HCT116 (cell line): ENCODE results near the gene ATXN2.

ENCODE experiments used
- CBX3 ChIP-seq: IDR thresholded peaks from 2 replicates; pipeline ENCODE4 v1.6.1; 2012; ENCODE audit warnings: low read depth
- CEBPB ChIP-seq: IDR thresholded peaks from 2 replicates; pipeline ENCODE4 v1.6.1; 2012; ENCODE audit warnings: low read depth
- EGR1 ChIP-seq: IDR thresholded peaks from 2 replicates; pipeline ENCODE4 v1.6.1; 2012; ENCODE audit warnings: low read depth
- EZH2 ChIP-seq: fragments of 200-600 bp; sonication (generic); IDR thresholded peaks from 2 replicates; pipeline ENCODE4 v1.6.1; 2017; ENCODE audit warnings: antibody characterized with exemption, mixed run types
- EZH2phosphoT487 ChIP-seq: fragments of 200-600 bp; IDR thresholded peaks from 2 replicates; pipeline ENCODE4 v1.6.1; 2018; ENCODE audit warnings: antibody characterized with exemption, borderline replicate concordance
- POLR2A ChIP-seq: IDR thresholded peaks from 2 replicates; pipeline ENCODE4 v1.7.0; 2011; ENCODE audit warnings: borderline replicate concordance; ENCODE audit not compliant: insufficient read depth, insufficient read length; ENCODE audit errors: extremely low read depth
- POLR2AphosphoS5 ChIP-seq: IDR thresholded peaks from 2 replicates; pipeline ENCODE4 v1.6.1; 2011; ENCODE audit warnings: mild to moderate bottlenecking, low read depth, low read length, moderate library complexity
- SIN3A ChIP-seq: IDR thresholded peaks from 2 replicates; pipeline ENCODE4 v1.6.1; 2012; ENCODE audit warnings: low read depth
- SP1 ChIP-seq: IDR thresholded peaks from 2 replicates; pipeline ENCODE4 v1.6.1; 2012; ENCODE audit warnings: low read depth
- SRF ChIP-seq: IDR thresholded peaks from 2 replicates; pipeline ENCODE4 v1.6.1; 2012; ENCODE audit warnings: low read depth
- TF ChIP-seq, protein P1 (sequence below), 3 experiments: fragments of 200-600 bp in 1 of 3; sonication (generic) in 1 of 3; IDR thresholded peaks in 2 of 3; conservative IDR thresholded peaks in 1 of 3; 2 replicates each; pipeline ENCODE4 v1.5.1; 2012 to 2017; ENCODE audit warnings: low read depth in 2 of 3, low read length in 2 of 3, antibody characterized with exemption in 1 of 3, borderline replicate concordance in 1 of 3, control low read depth in 1 of 3, mild to moderate bottlenecking in 1 of 3, mixed read lengths in 1 of 3, mixed run types in 1 of 3, moderate library complexity in 1 of 3; ENCODE audit not compliant: insufficient read depth in 1 of 3
- TF ChIP-seq, protein P2 (sequence below): IDR thresholded peaks from 2 replicates; pipeline ENCODE4 v1.6.1; 2012
- TF ChIP-seq, protein P3 (sequence below): IDR thresholded peaks from 2 replicates; pipeline ENCODE4 v1.6.1; 2012; ENCODE audit warnings: low read depth

DNA sequence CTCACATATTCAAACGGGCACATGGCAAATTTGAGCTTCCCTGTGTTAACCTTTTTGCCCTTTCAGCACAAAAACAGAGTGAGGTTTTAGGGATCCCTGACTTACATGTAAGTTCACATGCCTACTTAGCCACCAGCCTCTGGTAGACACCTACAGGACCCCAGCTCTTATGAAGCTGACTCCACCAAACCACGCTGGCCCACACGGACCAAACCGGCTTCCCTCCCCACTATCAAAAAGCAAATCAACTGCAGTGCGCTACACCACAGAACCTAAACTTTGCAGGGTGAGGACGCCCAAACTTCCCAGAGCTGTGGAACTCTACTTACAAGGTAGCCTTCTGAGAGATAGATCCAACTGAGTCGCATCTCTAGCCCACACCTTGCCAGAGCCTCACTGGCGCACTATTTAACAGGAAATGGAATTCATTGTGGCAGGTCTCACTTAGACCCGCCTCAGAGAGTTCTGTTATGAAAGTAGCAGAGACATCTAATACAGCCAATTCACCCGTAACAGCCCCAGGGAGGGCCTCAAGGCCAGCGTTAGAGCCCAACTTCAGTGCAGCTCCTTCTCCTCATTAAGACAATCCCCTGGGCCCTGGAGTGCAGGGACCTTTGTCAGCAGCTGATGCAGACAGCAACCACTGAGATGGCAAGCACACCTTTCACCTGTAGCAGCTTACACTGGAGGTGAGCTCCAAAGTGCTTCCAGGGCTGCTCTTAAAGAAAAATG lies 144.2 kb downstream of the ATXN2 start:
- TF ChIP-seq EZH2phosphoT487 (no peak), POLR2AphosphoS5 (no peak), EZH2 (no peak), CEBPB (no peak), SIN3A (no peak), CBX3 (no peak), EGR1 (no peak), SRF (no peak), POLR2A (no peak), SP1 (no peak)
- TF ChIP-seq, protein P1, sequence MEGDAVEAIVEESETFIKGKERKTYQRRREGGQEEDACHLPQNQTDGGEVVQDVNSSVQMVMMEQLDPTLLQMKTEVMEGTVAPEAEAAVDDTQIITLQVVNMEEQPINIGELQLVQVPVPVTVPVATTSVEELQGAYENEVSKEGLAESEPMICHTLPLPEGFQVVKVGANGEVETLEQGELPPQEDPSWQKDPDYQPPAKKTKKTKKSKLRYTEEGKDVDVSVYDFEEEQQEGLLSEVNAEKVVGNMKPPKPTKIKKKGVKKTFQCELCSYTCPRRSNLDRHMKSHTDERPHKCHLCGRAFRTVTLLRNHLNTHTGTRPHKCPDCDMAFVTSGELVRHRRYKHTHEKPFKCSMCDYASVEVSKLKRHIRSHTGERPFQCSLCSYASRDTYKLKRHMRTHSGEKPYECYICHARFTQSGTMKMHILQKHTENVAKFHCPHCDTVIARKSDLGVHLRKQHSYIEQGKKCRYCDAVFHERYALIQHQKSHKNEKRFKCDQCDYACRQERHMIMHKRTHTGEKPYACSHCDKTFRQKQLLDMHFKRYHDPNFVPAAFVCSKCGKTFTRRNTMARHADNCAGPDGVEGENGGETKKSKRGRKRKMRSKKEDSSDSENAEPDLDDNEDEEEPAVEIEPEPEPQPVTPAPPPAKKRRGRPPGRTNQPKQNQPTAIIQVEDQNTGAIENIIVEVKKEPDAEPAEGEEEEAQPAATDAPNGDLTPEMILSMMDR (IDR thresholded peaks at IDR 0.05 in 2 of 3, conservative IDR thresholded peaks at IDR 0.05 in 1 of 3; ENCODE audit: borderline replicate concordance in 1 of 3, insufficient read depth in 1 of 3, low read depth in 2 of 3, low read length in 2 of 3), result no peak
- TF ChIP-seq, protein P2, sequence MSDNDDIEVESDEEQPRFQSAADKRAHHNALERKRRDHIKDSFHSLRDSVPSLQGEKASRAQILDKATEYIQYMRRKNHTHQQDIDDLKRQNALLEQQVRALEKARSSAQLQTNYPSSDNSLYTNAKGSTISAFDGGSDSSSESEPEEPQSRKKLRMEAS, result no peak
- TF ChIP-seq, protein P3, sequence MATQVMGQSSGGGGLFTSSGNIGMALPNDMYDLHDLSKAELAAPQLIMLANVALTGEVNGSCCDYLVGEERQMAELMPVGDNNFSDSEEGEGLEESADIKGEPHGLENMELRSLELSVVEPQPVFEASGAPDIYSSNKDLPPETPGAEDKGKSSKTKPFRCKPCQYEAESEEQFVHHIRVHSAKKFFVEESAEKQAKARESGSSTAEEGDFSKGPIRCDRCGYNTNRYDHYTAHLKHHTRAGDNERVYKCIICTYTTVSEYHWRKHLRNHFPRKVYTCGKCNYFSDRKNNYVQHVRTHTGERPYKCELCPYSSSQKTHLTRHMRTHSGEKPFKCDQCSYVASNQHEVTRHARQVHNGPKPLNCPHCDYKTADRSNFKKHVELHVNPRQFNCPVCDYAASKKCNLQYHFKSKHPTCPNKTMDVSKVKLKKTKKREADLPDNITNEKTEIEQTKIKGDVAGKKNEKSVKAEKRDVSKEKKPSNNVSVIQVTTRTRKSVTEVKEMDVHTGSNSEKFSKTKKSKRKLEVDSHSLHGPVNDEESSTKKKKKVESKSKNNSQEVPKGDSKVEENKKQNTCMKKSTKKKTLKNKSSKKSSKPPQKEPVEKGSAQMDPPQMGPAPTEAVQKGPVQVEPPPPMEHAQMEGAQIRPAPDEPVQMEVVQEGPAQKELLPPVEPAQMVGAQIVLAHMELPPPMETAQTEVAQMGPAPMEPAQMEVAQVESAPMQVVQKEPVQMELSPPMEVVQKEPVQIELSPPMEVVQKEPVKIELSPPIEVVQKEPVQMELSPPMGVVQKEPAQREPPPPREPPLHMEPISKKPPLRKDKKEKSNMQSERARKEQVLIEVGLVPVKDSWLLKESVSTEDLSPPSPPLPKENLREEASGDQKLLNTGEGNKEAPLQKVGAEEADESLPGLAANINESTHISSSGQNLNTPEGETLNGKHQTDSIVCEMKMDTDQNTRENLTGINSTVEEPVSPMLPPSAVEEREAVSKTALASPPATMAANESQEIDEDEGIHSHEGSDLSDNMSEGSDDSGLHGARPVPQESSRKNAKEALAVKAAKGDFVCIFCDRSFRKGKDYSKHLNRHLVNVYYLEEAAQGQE, result no peak
